ENCODE results near the gene CCDC192. TPM values are rescaled to one million over a fixed set of nuclear protein-coding genes. Genes with fewer than 3 reads are reported as not detected.
A peak's percentile ranks its signal among the peaks of the same experiment; 100 is the strongest.
"Not testable (repeated sequence)": the region's sequence is repeated elsewhere in the genome, so short reads cannot be mapped to it uniquely, and the experiment has no call there.

Gene CCDC192
- total RNA-seq, 1 experiment from 2014 or later: not detected

DNA sequence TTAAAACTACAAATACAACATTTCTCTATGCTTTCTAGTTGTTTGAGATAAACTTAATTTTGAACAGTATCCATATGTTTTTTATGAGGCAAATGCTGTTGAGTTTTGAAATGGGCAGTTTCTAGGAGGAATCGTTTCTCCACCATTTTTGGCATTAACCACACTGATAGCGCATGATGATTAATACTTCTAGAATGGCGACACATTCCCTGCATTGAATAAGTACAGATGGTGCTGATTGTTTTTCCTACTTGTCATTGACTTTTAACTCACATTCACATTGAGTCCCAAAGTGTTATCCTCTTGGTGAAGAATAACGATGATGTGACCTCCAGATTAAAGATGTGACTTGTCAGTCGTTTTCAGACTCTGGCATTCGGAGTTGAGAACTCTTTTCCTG lies 6.5 kb upstream of the CCDC192 start:
- in situ Hi-C loops (cut with HindIII; ENCODE audit: low sequenced_read_pairs): no loop called here
- no peak for DNase-seq (ENCODE audit: low spot score)

GRCh38 chr5:127697894-127698600 lies 5.1 kb upstream of the CCDC192 start:
- no peak for DNase-seq (ENCODE audit: low spot score)
- in situ Hi-C loops (cut with HindIII; ENCODE audit: low sequenced_read_pairs): no loop called here

DNA sequence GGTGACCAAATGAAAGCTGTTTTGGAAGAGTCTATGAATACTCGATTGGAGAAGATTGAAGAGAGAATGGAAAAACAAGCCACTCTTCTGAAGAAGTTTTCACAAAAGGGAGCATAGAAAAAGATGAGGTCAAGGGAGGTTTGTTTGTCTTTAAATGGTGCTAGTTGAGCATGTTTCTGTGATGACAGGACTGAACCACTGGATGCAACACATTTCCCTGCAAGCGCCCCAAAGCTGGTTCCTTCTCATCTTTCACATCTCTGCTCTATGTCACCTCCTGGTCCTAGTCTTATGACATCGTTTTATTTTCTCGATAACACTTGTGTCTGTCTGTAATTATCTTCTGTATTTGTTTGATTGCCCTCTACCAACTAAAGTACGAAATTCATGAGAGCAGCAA lies 3.8 kb upstream of the CCDC192 start:
- no peak for DNase-seq (ENCODE audit: low spot score)
- in situ Hi-C loops (cut with HindIII; ENCODE audit: low sequenced_read_pairs): no loop called here

DNA sequence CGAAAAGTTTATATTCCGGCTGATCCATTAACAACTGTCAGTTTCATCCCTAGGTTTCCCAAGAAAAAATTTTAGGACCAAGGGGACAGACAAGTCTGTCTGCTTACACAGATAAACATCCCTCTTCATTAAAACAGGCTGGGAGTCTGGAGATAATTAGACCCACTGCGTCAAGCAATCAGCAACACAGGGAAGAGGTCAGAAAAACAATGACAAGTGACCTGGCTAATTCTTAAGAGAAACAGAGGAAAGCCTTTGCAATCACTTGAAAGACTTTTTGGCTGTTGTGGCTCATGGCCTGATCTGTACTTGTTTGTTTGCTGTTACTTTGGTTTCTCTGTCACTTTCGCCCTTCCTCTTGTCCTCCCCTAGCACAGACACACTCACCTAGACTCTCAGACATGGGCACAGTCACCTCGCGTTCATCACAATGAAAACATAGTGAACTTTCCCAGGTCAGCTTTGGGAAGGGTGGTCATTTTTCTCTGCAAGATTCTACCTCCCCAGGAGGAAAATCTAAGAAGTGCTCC lies 2.9 kb upstream of the CCDC192 start:
- in situ Hi-C loops (cut with HindIII; ENCODE audit: low sequenced_read_pairs): no loop called here
- DNase-seq (ENCODE audit: low spot score): no peak

DNA sequence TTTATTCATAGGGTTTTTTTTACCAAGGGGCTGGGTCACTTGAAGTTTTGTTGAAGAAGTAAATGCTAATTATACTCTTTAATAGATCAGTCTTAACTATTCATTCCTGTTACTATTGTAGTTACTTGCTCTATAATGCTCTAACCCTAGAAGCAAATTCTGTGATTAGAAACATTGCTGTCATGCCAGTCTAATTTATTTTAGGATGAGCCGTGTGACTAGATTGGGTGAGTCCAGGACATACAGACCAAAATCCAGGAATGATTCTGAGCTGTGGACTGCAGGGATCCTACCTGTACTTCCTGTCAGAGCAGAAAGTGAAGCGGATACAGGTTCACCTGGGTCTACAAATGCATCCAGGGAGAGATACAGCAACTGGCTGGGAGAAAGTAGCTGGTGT lies 757 bp upstream of the CCDC192 start:
- DNase-seq (ENCODE audit: low spot score): no peak
- in situ Hi-C loops (cut with HindIII; ENCODE audit: low sequenced_read_pairs): no loop called here

DNA sequence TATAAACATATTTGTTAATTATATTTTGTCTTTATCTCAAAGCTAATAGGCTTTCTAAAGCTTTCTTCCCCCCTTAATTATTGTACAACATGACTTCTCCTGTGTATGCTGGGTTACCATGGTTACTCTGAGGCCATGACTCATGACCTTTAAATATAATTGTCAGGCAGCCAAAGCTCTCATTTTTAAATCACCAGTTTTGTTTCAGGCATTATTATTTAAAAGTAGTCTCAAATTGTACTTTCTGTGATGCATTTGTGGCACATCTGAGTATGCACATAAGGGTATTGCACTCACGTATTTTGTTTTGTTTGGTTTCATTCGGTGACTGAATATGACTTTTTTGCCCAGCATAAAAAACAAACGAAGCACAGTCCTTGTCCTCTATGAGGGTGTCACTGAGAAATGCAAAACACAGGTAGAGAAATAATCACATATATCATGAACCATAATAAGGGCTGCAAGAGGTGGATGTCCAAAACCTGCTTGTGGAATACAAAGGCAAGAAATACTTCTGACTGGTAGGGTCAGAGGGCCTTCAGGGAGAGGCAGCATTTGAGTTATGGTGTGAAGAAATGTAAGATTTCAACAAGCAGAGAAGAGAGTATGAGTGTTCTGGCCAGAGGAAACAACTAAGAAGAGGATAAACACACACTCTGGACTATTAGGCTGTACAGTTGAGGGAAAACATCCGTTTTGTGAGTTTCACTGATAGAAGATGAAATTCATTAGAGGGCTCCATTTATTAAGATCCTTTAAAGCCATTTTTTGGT lies 2.1 kb downstream of the CCDC192 start:
- no peak for DNase-seq (ENCODE audit: low spot score)
- in situ Hi-C loops (cut with HindIII; ENCODE audit: low sequenced_read_pairs): no loop called here

DNA sequence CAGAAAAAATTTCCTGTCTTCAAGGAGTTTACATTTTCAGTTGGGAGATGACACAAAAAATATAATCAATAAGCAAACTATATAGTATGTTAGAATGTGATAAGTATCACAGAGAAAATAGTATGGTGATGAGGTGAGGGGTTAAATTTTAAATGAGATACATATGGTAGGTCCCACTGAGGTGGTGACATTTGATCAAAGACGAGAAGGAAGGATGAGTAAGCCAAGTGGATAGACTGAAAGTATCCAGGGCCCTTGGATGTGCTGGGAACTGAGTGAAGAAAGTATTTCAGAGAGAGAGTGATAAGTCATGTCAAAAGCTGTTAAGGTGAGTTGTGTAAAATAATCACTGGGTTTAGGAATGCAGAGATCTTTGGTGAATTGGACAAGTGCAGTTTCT lies 3.5 kb downstream of the CCDC192 start:
- no peak for DNase-seq (ENCODE audit: low spot score)
- in situ Hi-C loops (cut with HindIII; ENCODE audit: low sequenced_read_pairs): no loop called here

GRCh38 chr5:127707209-127707608 lies 4.0 kb downstream of the CCDC192 start:
- in situ Hi-C loops (cut with HindIII; ENCODE audit: low sequenced_read_pairs): no loop called here
- no peak for DNase-seq (ENCODE audit: low spot score)

GRCh38 chr5:127713083-127713482 lies 9.9 kb downstream of the CCDC192 start:
- DNase-seq (ENCODE audit: low spot score); in situ Hi-C loops (cut with HindIII; ENCODE audit: low sequenced_read_pairs): not testable (repeated sequence)

GRCh38 chr5:127718181-127718580 lies 15.0 kb downstream of the CCDC192 start:
- no peak for DNase-seq (ENCODE audit: low spot score)
- in situ Hi-C loops (cut with HindIII; ENCODE audit: low sequenced_read_pairs): no loop called here

GRCh38 chr5:127723571-127723970 lies 20.4 kb downstream of the CCDC192 start:
- no peak for DNase-seq (ENCODE audit: low spot score)
- in situ Hi-C loops (cut with HindIII; ENCODE audit: low sequenced_read_pairs): no loop called here

- in situ Hi-C loops (cut with HindIII; ENCODE audit: low sequenced_read_pairs): no loop called here
- no peak for DNase-seq (ENCODE audit: low spot score)
Observed at GRCh38 chr5:127725673-127726072, 22.5 kb downstream of the CCDC192 start.

DNA sequence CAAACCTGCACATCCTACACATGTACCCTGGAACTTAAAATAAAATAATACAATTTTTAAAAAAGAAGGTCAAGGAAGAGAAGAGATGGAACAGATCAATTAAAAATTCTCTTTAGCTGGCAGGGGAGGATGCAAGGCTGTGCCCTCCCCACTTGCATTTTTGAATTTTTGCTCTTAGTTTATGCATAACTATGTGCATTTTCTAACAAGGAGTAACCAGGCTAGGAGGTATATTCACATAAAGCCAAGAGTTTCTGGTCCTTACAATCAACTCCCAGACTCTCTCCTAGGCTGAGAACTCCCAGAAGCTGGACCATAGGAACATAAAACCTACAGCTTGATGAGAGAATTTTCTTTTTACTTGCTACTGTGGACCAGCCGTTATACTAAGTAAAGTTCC lies 29.8 kb downstream of the CCDC192 start:
- no peak for DNase-seq (ENCODE audit: low spot score)
- in situ Hi-C loops (cut with HindIII; ENCODE audit: low sequenced_read_pairs): no loop called here

GRCh38 chr5:127739348-127739747 lies 36.2 kb downstream of the CCDC192 start:
- in situ Hi-C loops (cut with HindIII; ENCODE audit: low sequenced_read_pairs); DNase-seq (ENCODE audit: low spot score): not testable (repeated sequence)

DNA sequence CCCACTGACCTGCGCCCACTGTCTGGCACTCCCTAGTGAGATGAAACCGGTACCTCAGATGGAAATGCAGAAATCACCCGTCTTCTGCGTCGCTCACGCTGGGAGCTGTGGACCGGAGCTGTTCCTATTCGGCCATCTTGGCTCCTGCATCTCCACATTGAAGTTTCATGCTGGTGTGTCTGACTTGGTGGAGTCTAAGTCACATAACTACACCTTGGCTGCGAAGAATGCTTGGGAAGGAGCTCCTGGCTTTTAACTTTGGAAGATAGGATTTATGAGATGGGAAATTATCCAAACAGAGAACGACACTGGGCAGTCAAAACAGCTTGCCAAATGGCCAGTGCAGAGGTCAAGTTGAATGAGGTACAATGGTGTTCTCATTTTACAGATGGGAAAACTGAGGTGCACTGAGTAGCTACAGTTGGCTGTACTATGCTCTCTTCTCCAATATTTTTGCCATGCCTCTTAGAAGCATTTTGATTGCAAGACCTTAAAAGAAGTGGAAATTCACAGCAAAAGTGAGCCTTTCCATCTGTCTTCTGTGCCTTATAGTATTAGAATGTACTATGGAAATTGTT lies 36.7 kb downstream of the CCDC192 start:
- no peak for DNase-seq (ENCODE audit: low spot score)
- in situ Hi-C loops (cut with HindIII; ENCODE audit: low sequenced_read_pairs): no loop called here

DNA sequence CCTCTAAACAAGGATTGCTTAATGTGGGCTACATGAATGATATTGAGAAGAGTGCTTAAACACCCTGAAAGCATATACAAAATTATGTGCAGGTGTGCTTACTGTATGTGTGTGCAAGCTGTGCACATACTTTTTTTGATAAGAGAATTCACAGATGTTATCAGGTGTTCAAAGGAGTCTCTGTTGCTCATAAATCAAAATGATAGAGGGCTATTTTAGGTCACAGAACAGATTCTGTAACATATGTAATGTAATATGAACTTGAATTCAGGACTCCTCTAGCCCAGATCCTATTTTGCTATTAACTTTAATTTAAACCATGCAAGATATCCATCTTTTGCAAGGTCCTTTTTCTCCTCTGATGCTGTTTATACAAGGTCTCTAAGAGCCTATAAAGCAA lies 38.2 kb downstream of the CCDC192 start:
- in situ Hi-C loops (cut with HindIII; ENCODE audit: low sequenced_read_pairs): no loop called here
- DNase-seq (ENCODE audit: low spot score): no peak

GRCh38 chr5:127744241-127744640 lies 41.0 kb downstream of the CCDC192 start:
- in situ Hi-C loops (cut with HindIII; ENCODE audit: low sequenced_read_pairs): no loop called here

GRCh38 chr5:127746756-127747155 lies 43.6 kb downstream of the CCDC192 start:
- in situ Hi-C loops (cut with HindIII; ENCODE audit: low sequenced_read_pairs): no loop called here
- peak; percentile 14 for DNase-seq (ENCODE audit: low spot score)

More at GRCh38 chr5:127744241-127744640, 41.0 kb downstream of the CCDC192 start:
- DNase-seq (ENCODE audit: low spot score): no peak

DNA sequence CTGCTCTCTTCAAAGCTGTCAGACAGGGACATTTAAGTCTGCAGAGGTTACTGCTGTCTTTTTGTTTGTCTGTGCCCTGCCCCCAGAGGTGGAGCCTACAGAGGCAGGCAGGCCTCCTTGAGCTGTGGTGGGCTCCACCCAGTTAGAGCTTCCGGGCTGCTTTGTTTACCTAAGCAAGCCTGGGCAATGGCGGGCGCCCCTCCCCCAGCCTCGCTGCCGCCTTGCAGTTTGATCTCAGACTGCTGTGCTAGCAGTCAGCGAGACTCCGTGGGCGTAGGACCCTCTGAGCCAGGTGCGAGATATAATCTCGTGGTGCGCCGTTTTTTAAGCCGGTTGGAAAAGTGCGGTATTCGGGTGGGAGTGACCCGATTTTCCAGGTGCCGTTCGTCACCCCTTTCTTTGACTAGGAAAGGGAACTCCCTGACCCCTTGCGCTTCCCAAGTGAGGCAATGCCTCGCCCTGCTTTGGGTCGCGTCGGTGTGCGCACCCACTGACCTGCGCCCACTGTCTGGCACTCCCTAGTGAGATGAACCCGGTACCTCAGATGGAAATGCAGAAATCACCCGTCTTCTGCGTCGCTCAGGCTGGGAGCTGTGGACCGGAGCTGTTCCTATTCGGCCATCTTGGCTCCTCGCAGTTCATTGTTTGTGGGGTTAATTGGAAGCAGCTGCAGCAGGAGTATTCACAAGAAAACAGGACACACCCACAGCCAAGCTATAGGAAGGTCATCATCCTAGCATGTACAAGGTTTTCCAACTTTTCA lies 49.5 kb downstream of the CCDC192 start:
- DNase-seq (ENCODE audit: low spot score); in situ Hi-C loops (cut with HindIII; ENCODE audit: low sequenced_read_pairs): not testable (repeated sequence)

Measured in G401 (cell line).